B cell (primary cell): Measurements from ENCODE around the gene LYZ. TPM values are rescaled to one million over a fixed set of nuclear protein-coding genes. Genes with fewer than 3 reads are reported as not detected.
"Not testable (repeated sequence)": the region's sequence is repeated elsewhere in the genome, so short reads cannot be mapped to it uniquely, and the experiment has no call there.

Experiments
- ATAC-seq: fragments of 200-7000 bp; cut with Tn5 transposase; one replicate; pipeline ENCODE4 v1.10.0; 2021; ENCODE audit warnings: low read depth, mild to moderate bottlenecking, moderate number of reproducible peaks, moderate library complexity
- CTCF ChIA-PET: fragments of 350-600 bp; sonication (Branson Sonifier 250); formaldehyde crosslinking; loops from one replicate; lab custom pipeline; 2021; ENCODE audit warnings: antibody characterized with exemption, inconsistent platforms; lab: Charles Lee
- POLR2A ChIA-PET: fragments of 350-600 bp; sonication (Branson Sonifier 250); formaldehyde crosslinking; loops from one replicate; lab custom pipeline; 2021; ENCODE audit warnings: antibody characterized with exemption; lab: Charles Lee
- DNase-seq: peaks from one replicate; pipeline ENCODE4 v3.0.0; 2013
- H2AFZ ChIP-seq: 2 replicates; pipeline ENCODE4 v1.6.1; 2012; ENCODE audit warnings: mild to moderate bottlenecking, low read depth, low read length; ENCODE audit not compliant: insufficient read depth, poor library complexity, severe bottlenecking
- H3K27ac ChIP-seq, 2 donors: 1 replicate in 1 of 2; 2 replicates in 1 of 2; pipeline ENCODE4 v1.5.1; 2012 to 2013; ENCODE audit warnings: low read length in 2 of 2, mild to moderate bottlenecking in 2 of 2, moderate library complexity in 1 of 2
- H3K27me3 ChIP-seq, 4 experiments: fragments of 200-600 bp in 1 of 4; sonication (generic) in 1 of 4; replicated peaks in 1 of 4; 1 replicate in 2 of 4; 2 replicates in 2 of 4; pipeline versions ENCODE4 v1.6.1 to v1.7.0; 2013 to 2016; ENCODE audit warnings: low read length in 3 of 4, mild to moderate bottlenecking in 2 of 4, mixed read lengths in 1 of 4, moderate library complexity in 1 of 4; ENCODE audit not compliant: insufficient read depth in 4 of 4, control insufficient read depth in 3 of 4; ENCODE audit errors: control extremely low read depth in 1 of 4
- H3K36me3 ChIP-seq, 2 experiments: replicated peaks in 1 of 2; 1 replicate in 1 of 2; 2 replicates in 1 of 2; pipeline versions ENCODE4 v1.6.1 to v1.7.1; 2013; ENCODE audit warnings: low read length in 1 of 2; ENCODE audit not compliant: insufficient read depth in 2 of 2, control insufficient read depth in 1 of 2; ENCODE audit errors: control extremely low read depth in 1 of 2, extremely low read depth in 1 of 2
- H3K4me1 ChIP-seq, 2 donors: fragments of 200-600 bp in 1 of 2; sonication (generic) in 1 of 2; 1 replicate in 1 of 2; 2 replicates in 1 of 2; pipeline versions ENCODE4 v1.5.1 to v1.6.1; 2013 to 2017; ENCODE audit warnings: low read length in 2 of 2; ENCODE audit not compliant: control insufficient read depth in 2 of 2, insufficient read depth in 2 of 2
- H3K4me2 ChIP-seq: replicated peaks from 2 replicates; pipeline ENCODE3; 2012; ENCODE audit warnings: mild to moderate bottlenecking, low read depth, low read length; ENCODE audit not compliant: poor library complexity, severe bottlenecking
- H3K4me3 ChIP-seq, 5 experiments: fragments of 200-600 bp in 1 of 5; sonication (generic) in 1 of 5; 1 replicate in 3 of 5; 2 replicates in 2 of 5; pipeline versions ENCODE4 v1.5.1 to v1.7.0; 2011 to 2016; ENCODE audit warnings: low read length in 4 of 5, mild to moderate bottlenecking in 4 of 5, low read depth in 2 of 5, control low read depth in 1 of 5, moderate library complexity in 1 of 5; ENCODE audit not compliant: insufficient read depth in 1 of 5; ENCODE audit errors: control extremely low read depth in 1 of 5, extremely low read depth in 1 of 5
- H3K79me2 ChIP-seq: fragments of 200-600 bp; sonication (generic); one replicate; pipeline ENCODE4 v1.6.0; 2016; ENCODE audit warnings: low read length; ENCODE audit not compliant: control insufficient read depth, insufficient read depth
- H3K9ac ChIP-seq: fragments of 200-600 bp; sonication (generic); 2 replicates; pipeline ENCODE4 v1.6.1; 2017; ENCODE audit warnings: mild to moderate bottlenecking, low read length, moderate library complexity
- H3K9me3 ChIP-seq, 3 donors: one replicate each; pipeline versions ENCODE4 v1.6.1 to v1.7.1; 2013; ENCODE audit warnings: low read length in 2 of 3; ENCODE audit not compliant: control insufficient read depth in 2 of 3, insufficient read depth in 1 of 3; ENCODE audit errors: control extremely low read depth in 1 of 3
- H4K20me1 ChIP-seq: 2 replicates; pipeline ENCODE4 v1.6.0; 2012; ENCODE audit warnings: mild to moderate bottlenecking, low read length; ENCODE audit not compliant: insufficient read depth, control insufficient read depth, poor library complexity, severe bottlenecking
- H3K27ac Mint-ChIP-seq: one replicate; pipeline ENCODE4 v1.8.0; 2021; ENCODE audit warnings: mixed read lengths
- H3K27me3 Mint-ChIP-seq: one replicate; pipeline ENCODE4 v1.8.0; 2021; ENCODE audit warnings: mixed read lengths
- H3K4me1 Mint-ChIP-seq: one replicate; pipeline ENCODE4 v1.8.0; 2021; ENCODE audit warnings: mixed read lengths
- H3K4me3 Mint-ChIP-seq: one replicate; pipeline ENCODE4 v1.8.0; 2021; ENCODE audit warnings: mixed read lengths
- H3K9me3 Mint-ChIP-seq: one replicate; pipeline ENCODE4 v1.8.0; 2022; ENCODE audit warnings: mixed read lengths; ENCODE audit not compliant: insufficient read depth
- CTCF ChIP-seq: fragments of 200-600 bp; IDR thresholded peaks from one replicate; pipeline ENCODE4 v1.8.0; 2022; ENCODE audit warnings: antibody characterized with exemption, mild to moderate bottlenecking
- EZH2 ChIP-seq: IDR thresholded peaks from 2 replicates; pipeline ENCODE4 v1.6.1; 2012; ENCODE audit warnings: borderline replicate concordance, low read depth, mild to moderate bottlenecking, moderate library complexity, low read length; ENCODE audit not compliant: insufficient read depth, poor library complexity, severe bottlenecking
- WGBS: methylation state at CpG from one replicate; pipeline ENCODE4 v1.1.5; 2013; ENCODE audit warnings: missing lambda C conversion rate; ENCODE audit not compliant: insufficient coverage; 5-methylcytosine and 5-hydroxymethylcytosine counted together
- intact Hi-C: fragments of 100-400 bp; cut with micrococcal nuclease; formaldehyde crosslinking; loops from one replicate; pipeline ENCODE4 v1.10.0; 2022
- polyA plus RNA-seq: library from polyadenylated mRNA; depleted of rRNA; stranded (reverse); fragments of >200 nt; gene quantifications from 2 replicates; pipeline ENCODE4 v1.2.3, GENCODE V29; 2012
- total RNA-seq, 2 donors: library from RNA; stranded (reverse); fragments of 120-200 nt in 1 of 2; gene quantifications; 1 replicate in 1 of 2; 2 replicates in 1 of 2; pipeline versions ENCODE4 v1.2.3 to v1.2.4, GENCODE V29; 2013 to 2022

Gene LYZ
- total and polyA plus RNA-seq, 2 donors (not counting 1 experiment from before 2014, with no cell fraction given): 8.5 to 22.7 TPM

- POLR2A ChIA-PET: no interaction called here
- Mint-ChIP-seq H3K27me3 (no peaks in the 10 kb centered on the region), H3K27ac (no peak overlapping the region), H3K9me3 (peaks cover 12% of the 10 kb centered on the region), H3K4me1 (no peaks in the 10 kb centered on the region), H3K4me3 (no peak overlapping the region)
- Histone ChIP-seq H3K4me3 (no peak overlapping the region), H3K9me3 (peaks cover 0 to 6% (median 0%) of the 10 kb centered on the region in 3 donors), H2AFZ (no peak overlapping the region), H3K4me2 (no peak overlapping the region), H3K27ac (no peak overlapping the region), H3K4me1 (no peaks in the 10 kb centered on the region), H3K36me3 (no peaks in the 10 kb centered on the region), H3K79me2 (no peaks in the 10 kb centered on the region), H3K9ac (no peak overlapping the region), H4K20me1 (no peaks in the 10 kb centered on the region), H3K27me3 (no peaks in the 10 kb centered on the region)
- no peak for DNase-seq
- WGBS: no CpG with 5 or more reads among the region's 3 CpGs
- ATAC-seq: no peak
- CTCF ChIA-PET: interaction anchor here (0.6 kb wide), 1 partner anchor 22 kb away, joined by 3 read pairs; no protein-coding TSS in a partner anchor
- no peak for TF ChIP-seq EZH2
- TF ChIP-seq CTCF: no peak
- intact Hi-C loops: no loop called here
Observed at GRCh38 chr12:69313209-69313608, 35.0 kb upstream of the LYZ start.

DNA sequence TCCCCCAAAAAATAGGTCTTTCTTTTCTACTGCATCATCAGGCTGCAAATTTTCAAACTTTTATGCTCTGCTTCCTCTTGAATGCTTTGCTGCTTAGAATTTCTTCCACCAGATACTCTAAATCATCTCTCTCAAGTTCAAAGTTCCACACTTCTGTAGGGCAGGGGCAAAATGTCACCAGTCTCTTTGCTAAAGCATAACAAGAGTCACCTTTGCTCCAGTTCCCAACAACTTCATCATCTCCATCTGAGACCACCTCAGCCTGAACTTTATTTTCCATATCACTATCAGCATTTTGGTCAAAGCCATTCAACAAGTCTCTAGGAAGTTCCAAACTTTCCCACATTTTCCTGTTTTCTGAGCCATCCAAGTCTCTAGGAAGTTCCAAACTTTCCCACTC is 31.4 kb upstream of the LYZ start:
- DNase-seq, H3K27me3 Mint-ChIP-seq, H3K36me3 ChIP-seq, H3K4me3 ChIP-seq, CTCF ChIA-PET, H3K27me3 ChIP-seq, intact Hi-C loops, H3K9me3 ChIP-seq, H2AFZ ChIP-seq, H3K27ac ChIP-seq, H3K79me2 ChIP-seq, H3K4me3 Mint-ChIP-seq, POLR2A ChIA-PET, ATAC-seq, H3K4me1 ChIP-seq, H3K9ac ChIP-seq, H3K27ac Mint-ChIP-seq, H3K4me1 Mint-ChIP-seq, H3K4me2 ChIP-seq, H4K20me1 ChIP-seq: not testable (repeated sequence)
- H3K9me3 Mint-ChIP-seq: peaks cover 14% of the 10 kb centered on the region

- CTCF ChIA-PET, H3K4me2 ChIP-seq, H3K27ac ChIP-seq, H3K36me3 ChIP-seq, H3K4me3 Mint-ChIP-seq, H3K79me2 ChIP-seq, H3K27ac Mint-ChIP-seq, H3K27me3 ChIP-seq, H2AFZ ChIP-seq, POLR2A ChIA-PET, H3K4me1 Mint-ChIP-seq, H4K20me1 ChIP-seq, H3K9ac ChIP-seq, H3K4me3 ChIP-seq, intact Hi-C loops, H3K27me3 Mint-ChIP-seq, DNase-seq, H3K4me1 ChIP-seq, ATAC-seq, H3K9me3 ChIP-seq: not testable (repeated sequence)
- no CpG with 5 or more reads among the region's 2 CpGs for WGBS
- H3K9me3 Mint-ChIP-seq: peaks cover 14% of the 10 kb centered on the region
Observed at GRCh38 chr12:69317233-69317632, 30.9 kb upstream of the LYZ start.
